Memory B cell (primary cell): ENCODE results near the gene MYO1A.

Source experiments
- ATAC-seq: fragments of 150-1000 bp; cut with Tn5 transposase; 2 replicates; pipeline ENCODE4 v1.10.0; 2021; ENCODE audit warnings: low read depth, mild to moderate bottlenecking, moderate library complexity
- DNase-seq, 2 donors: peaks; one replicate each; pipeline ENCODE4 v3.0.0; 2022; ENCODE audit warnings: low spot score in 2 of 2
- H3K27ac Mint-ChIP-seq: one replicate; pipeline ENCODE4 v1.8.0; 2022; ENCODE audit warnings: mild to moderate bottlenecking, moderate library complexity, mixed read lengths
- H3K27me3 Mint-ChIP-seq: one replicate; pipeline ENCODE4 v1.8.0; 2022; ENCODE audit warnings: mixed read lengths
- H3K36me3 Mint-ChIP-seq: one replicate; pipeline ENCODE4 v1.8.0; 2022; ENCODE audit warnings: mild to moderate bottlenecking, mixed read lengths
- H3K4me1 Mint-ChIP-seq: one replicate; pipeline ENCODE4 v1.8.0; 2022; ENCODE audit warnings: mixed read lengths
- H3K4me3 Mint-ChIP-seq: one replicate; pipeline ENCODE4 v1.8.0; 2022; ENCODE audit warnings: mild to moderate bottlenecking, moderate library complexity, mixed read lengths
- H3K9me3 Mint-ChIP-seq: one replicate; pipeline ENCODE4 v1.8.0; 2022; ENCODE audit warnings: mixed read lengths

MYO1A gene

GRCh38 chr12:57049890-57050289 lies at the start of gene MYO1A:
TSS of gene MYO1A (minus strand) at chr12:57050129. CDS start at chr12:57048323, 1,806 bp downstream.
- Mint-ChIP-seq H3K36me3 (peaks cover 1% of the 10 kb centered on the region), H3K4me1 (peaks cover 22% of the 10 kb centered on the region), H3K27me3 (no peaks in the 10 kb centered on the region), H3K4me3 (no peak within 1 kb of the TSS), H3K27ac (no peak within 1 kb of the TSS), H3K9me3 (no peaks in the 10 kb centered on the region)
- DNase-seq (no peak), ATAC-seq (no peak)

GRCh38 chr12:57099047-57099714 lies 49.3 kb upstream of the MYO1A start:
- peaks cover 23% of the 10 kb centered on the region for H3K4me1 Mint-ChIP-seq
- ATAC-seq: no peak
- no peak for DNase-seq
- H3K36me3 Mint-ChIP-seq: peaks cover 27% of the 10 kb centered on the region
- H3K27ac Mint-ChIP-seq: peak overlapping the region; percentile 53
- no peak overlapping the region for H3K4me3 Mint-ChIP-seq
- H3K27me3 Mint-ChIP-seq: no peaks in the 10 kb centered on the region
- no peaks in the 10 kb centered on the region for H3K9me3 Mint-ChIP-seq

DNA sequence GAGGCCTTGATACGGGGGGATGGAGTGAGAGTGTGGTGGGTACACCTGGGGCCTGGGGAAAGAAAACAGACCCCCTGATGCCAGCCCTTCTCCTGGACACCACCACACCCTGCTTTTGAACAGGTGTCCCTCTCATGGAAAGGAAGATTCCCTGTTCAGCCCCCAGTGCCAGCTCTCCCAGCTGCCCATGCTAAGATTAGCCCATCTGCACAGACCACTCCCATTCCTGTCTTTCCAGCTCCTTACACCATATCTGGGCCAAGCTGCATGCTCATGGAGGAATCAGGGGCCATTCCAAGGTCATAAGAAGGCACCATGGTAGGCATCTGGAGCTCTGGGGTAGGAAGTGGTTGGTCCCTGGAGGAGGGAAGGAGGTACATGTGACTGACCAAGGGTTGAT lies 48.6 kb upstream of the MYO1A start:
- peaks cover 24% of the 10 kb centered on the region for H3K36me3 Mint-ChIP-seq
- DNase-seq (no peak), ATAC-seq (no peak)
- peak overlapping the region; percentile 53 for H3K27ac Mint-ChIP-seq
- no peaks in the 10 kb centered on the region for H3K9me3 Mint-ChIP-seq
- H3K4me1 Mint-ChIP-seq: peaks cover 28% of the 10 kb centered on the region
- H3K27me3 Mint-ChIP-seq: no peaks in the 10 kb centered on the region
- H3K4me3 Mint-ChIP-seq: no peak overlapping the region

DNA sequence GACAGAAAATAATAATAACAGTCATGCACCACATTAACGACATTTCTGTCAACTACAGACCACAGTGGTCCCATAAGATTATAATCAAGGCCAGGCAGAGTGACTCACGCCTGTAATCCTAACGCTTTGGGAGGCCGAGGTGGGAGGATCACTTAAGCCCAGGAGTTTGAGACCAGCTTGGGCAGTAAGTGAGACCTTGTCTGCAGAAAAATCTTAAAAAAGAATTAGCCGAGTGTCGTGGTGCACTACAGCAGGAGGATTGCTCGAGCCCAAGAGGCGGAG lies 47.6 kb upstream of the MYO1A start:
- no peak for ATAC-seq
- Mint-ChIP-seq H3K27ac (no peak overlapping the region), H3K4me1 (peaks cover 36% of the 10 kb centered on the region), H3K4me3 (no peak overlapping the region), H3K9me3 (no peaks in the 10 kb centered on the region), H3K36me3 (peaks cover 24% of the 10 kb centered on the region), H3K27me3 (no peaks in the 10 kb centered on the region)
- no peak for DNase-seq

DNA sequence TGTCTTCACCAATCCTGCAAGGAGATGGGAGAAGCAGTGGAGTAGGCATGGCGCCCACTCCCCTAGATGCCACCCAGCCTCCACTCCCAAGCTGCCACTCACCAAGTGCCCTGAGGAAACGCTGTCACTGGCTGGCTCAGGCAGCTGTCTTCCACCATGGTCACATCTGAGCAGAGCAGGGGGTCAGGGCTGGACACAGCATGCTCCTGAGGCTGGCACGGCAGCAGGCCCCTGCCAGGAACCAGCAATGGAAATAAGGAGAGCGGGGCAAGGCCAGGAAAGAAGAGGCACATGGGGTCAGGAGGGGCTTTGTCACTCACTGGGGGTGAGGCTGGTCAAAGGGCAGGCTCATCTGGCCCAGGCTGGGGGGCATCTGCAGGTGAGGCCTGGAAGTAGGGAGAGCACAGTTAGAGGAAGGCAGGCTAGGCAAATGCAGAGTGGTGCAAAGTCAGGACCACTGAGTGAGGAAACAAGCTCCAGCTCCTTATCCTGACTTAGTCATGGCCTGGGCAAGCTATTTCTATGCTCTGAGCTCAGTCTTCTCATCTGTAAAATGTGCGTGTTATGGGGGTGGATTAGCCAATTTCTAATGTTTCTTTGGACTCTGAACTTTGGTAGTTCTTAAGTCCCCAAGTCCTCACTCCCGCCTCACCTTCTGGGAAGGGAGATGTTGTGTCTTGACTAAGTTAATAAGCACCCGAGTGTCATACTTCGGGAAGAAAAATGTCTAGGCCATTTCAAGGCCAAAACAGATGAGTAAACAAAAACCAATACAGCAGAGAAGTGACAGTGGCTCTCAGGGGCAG lies 47.0 kb upstream of the MYO1A start:
- Mint-ChIP-seq H3K4me3 (no peak overlapping the region), H3K27me3 (no peaks in the 10 kb centered on the region), H3K36me3 (peaks cover 24% of the 10 kb centered on the region), H3K9me3 (no peaks in the 10 kb centered on the region), H3K27ac (peak overlapping the region; percentile 35), H3K4me1 (peaks cover 38% of the 10 kb centered on the region)
- no peak for DNase-seq
- no peak for ATAC-seq

DNA sequence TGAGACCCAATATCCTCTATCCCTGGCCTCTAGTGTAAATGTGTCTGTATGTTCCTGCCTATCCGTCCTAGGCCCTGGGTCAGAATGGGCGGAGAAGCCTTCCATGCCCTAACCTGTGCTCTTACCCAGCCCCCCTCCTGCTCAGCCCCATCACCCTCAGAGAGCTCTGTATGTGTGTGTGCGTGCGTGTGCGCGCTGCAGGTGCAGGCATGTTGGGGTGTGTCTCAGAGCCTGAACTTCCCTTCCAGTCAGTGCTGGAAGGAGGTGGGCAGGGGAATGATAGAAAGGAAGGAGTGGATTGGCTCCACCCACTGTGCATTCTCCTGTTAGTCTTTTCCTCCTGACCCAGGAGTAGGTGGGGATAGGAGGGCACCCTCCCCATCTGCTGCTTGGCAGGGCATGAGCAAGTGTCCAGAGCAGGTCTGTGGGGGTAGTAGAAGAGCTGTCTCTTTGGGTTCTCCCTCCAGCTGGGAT lies 46.2 kb upstream of the MYO1A start:
- Mint-ChIP-seq H3K4me3 (no peak overlapping the region), H3K36me3 (peaks cover 24% of the 10 kb centered on the region), H3K27ac (peak overlapping the region; percentile 35), H3K27me3 (no peaks in the 10 kb centered on the region), H3K4me1 (peaks cover 40% of the 10 kb centered on the region), H3K9me3 (no peaks in the 10 kb centered on the region)
- DNase-seq: no peak
- no peak for ATAC-seq

- H3K27me3 Mint-ChIP-seq: no peaks in the 10 kb centered on the region
- ATAC-seq (no peak), DNase-seq (no peak)
- H3K4me3 Mint-ChIP-seq: no peak overlapping the region
- H3K27ac Mint-ChIP-seq: peak overlapping the region; percentile 35
- peaks cover 24% of the 10 kb centered on the region for H3K36me3 Mint-ChIP-seq
- H3K9me3 Mint-ChIP-seq: no peaks in the 10 kb centered on the region
- peaks cover 44% of the 10 kb centered on the region for H3K4me1 Mint-ChIP-seq
Observed at GRCh38 chr12:57095440-57095839, 45.5 kb upstream of the MYO1A start.

- no peak for DNase-seq
- Mint-ChIP-seq H3K4me1 (peaks cover 47% of the 10 kb centered on the region), H3K4me3 (peak overlapping the region; percentile 89), H3K36me3 (peaks cover 21% of the 10 kb centered on the region), H3K27me3 (no peaks in the 10 kb centered on the region), H3K27ac (peak overlapping the region; percentile 95), H3K9me3 (no peaks in the 10 kb centered on the region)
- ATAC-seq: no peak
Observed at GRCh38 chr12:57094208-57095160, 44.6 kb upstream of the MYO1A start.

- Mint-ChIP-seq H3K27ac (peak overlapping the region; percentile 95), H3K4me1 (peaks cover 45% of the 10 kb centered on the region), H3K9me3 (no peaks in the 10 kb centered on the region), H3K36me3 (peaks cover 12% of the 10 kb centered on the region), H3K27me3 (no peaks in the 10 kb centered on the region), H3K4me3 (peak overlapping the region; percentile 89)
- DNase-seq (no peak), ATAC-seq (peak; percentile 71)
Observed at GRCh38 chr12:57093415-57094207, 43.7 kb upstream of the MYO1A start.

GRCh38 chr12:57092876-57093414 lies 43.0 kb upstream of the MYO1A start:
- H3K27ac Mint-ChIP-seq: peak overlapping the region; percentile 95
- no peaks in the 10 kb centered on the region for H3K9me3 Mint-ChIP-seq
- peaks cover 45% of the 10 kb centered on the region for H3K4me1 Mint-ChIP-seq
- H3K36me3 Mint-ChIP-seq: peaks cover 11% of the 10 kb centered on the region
- no peak overlapping the region for H3K4me3 Mint-ChIP-seq
- DNase-seq (no peak), ATAC-seq (no peak)
- no peaks in the 10 kb centered on the region for H3K27me3 Mint-ChIP-seq

DNA sequence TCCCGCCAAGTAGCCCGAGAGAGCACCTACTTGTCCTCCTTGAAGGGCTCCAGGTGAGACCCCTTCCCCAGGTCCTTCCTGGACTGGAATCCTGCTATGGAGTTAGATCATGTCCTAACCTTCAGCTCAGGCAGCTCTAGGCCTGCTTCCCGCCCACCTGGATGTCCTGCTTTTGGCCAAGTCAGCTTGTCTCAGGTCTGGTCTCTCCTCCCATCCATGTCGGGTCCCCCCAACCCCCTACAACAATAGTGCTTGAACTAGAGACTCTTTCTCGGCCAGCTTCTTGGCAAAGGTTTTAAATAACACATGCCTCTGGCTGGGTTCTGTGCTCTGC lies 42.6 kb upstream of the MYO1A start:
- Mint-ChIP-seq H3K27ac (peak overlapping the region; percentile 25), H3K4me3 (no peak overlapping the region), H3K4me1 (peaks cover 45% of the 10 kb centered on the region), H3K36me3 (peaks cover 11% of the 10 kb centered on the region), H3K9me3 (no peaks in the 10 kb centered on the region), H3K27me3 (no peaks in the 10 kb centered on the region)
- DNase-seq (no peak), ATAC-seq (no peak)

- DNase-seq (no peak), ATAC-seq (no peak)
- Mint-ChIP-seq H3K36me3 (peaks cover 9% of the 10 kb centered on the region), H3K4me1 (peaks cover 42% of the 10 kb centered on the region), H3K27me3 (no peaks in the 10 kb centered on the region), H3K4me3 (no peak overlapping the region), H3K9me3 (no peaks in the 10 kb centered on the region), H3K27ac (no peak overlapping the region)
Observed at GRCh38 chr12:57091638-57092528, 42.0 kb upstream of the MYO1A start.
